Colonic mucosa (tissue), 4 donors: ENCODE results near the gene FBXO24. TPM values are rescaled to one million over a fixed set of nuclear protein-coding genes. Genes with fewer than 3 reads are reported as not detected.
A peak's percentile ranks its signal among the peaks of the same experiment; 100 is the strongest.

Experiments
- DNase-seq: peaks from one replicate; pipeline ENCODE4 v3.0.0-alpha.2; 2020
- H3K27ac ChIP-seq: fragments of 200-600 bp; one replicate; pipeline ENCODE4 v1.8.0; 2021
- H3K27me3 ChIP-seq: fragments of 200-600 bp; one replicate; pipeline ENCODE4 v1.8.0; 2021
- H3K36me3 ChIP-seq: fragments of 200-600 bp; one replicate; pipeline ENCODE4 v1.8.0; 2021
- H3K4me1 ChIP-seq: fragments of 200-600 bp; one replicate; pipeline ENCODE4 v1.8.0; 2021; ENCODE audit warnings: mild to moderate bottlenecking
- H3K4me3 ChIP-seq: fragments of 200-600 bp; one replicate; pipeline ENCODE4 v1.8.0; 2021
- H3K9ac ChIP-seq, 2 donors: one replicate each; pipeline ENCODE4 v1.7.0; 2013; ENCODE audit warnings: control low read depth in 2 of 2, low read depth in 2 of 2, low read length in 2 of 2
- H3K9me3 ChIP-seq: fragments of 200-600 bp; one replicate; pipeline ENCODE4 v1.8.0; 2021
- CTCF ChIP-seq: fragments of 200-600 bp; IDR thresholded peaks from one replicate; pipeline ENCODE4 v1.8.0; 2022; ENCODE audit warnings: antibody characterized with exemption, mild to moderate bottlenecking
- intact Hi-C: fragments of 100-400 bp; cut with DNase I; formaldehyde crosslinking; loops from one replicate; pipeline ENCODE4 v1.14.1; 2022
- total RNA-seq, 2 donors: library from RNA; stranded (reverse); fragmentation: NEBNext Ultra II Directional in 1 of 2; extraction: Animal tissue kit (Norgen Biotek cat#: 25700) in 1 of 2; gene quantifications; one replicate each; pipeline ENCODE4 v1.2.1, GENCODE V29; 2021
- donor health status: healthy.
- donor health status: DM: no; HTN: no; CAD: no.
- donor health status: DM: no; HTN: no; CAD: no.

The FBXO24 gene
- total RNA-seq, 2 donors from 2014 or later: 0.21 to 1.8 TPM

- Histone ChIP-seq H3K27me3 (no peaks in the 10 kb centered on the region), H3K9ac (no peak overlapping the region), H3K4me3 (no peak overlapping the region), H3K36me3 (no peaks in the 10 kb centered on the region), H3K4me1 (peaks cover 3% of the 10 kb centered on the region), H3K9me3 (no peaks in the 10 kb centered on the region), H3K27ac (no peak overlapping the region)
- TF ChIP-seq CTCF: no peak
- no peak for DNase-seq
- intact Hi-C loops: loop anchor here (10.0 kb wide), 1 partner anchor 65 kb away; the partner anchor contains the start of gene GNB2
Measured at GRCh38 chr7:100609958-100610357, 23.8 kb downstream of the FBXO24 start.

- peak within 1 kb of the TSS; percentile 71 for H3K4me3 ChIP-seq
- no peaks in the 10 kb centered on the region for H3K9me3 ChIP-seq
- H3K27ac ChIP-seq: peak within 1 kb of the TSS; percentile 89
- intact Hi-C loops: no loop called here
- peak within 1 kb of the TSS; percentile 69 to 86 for H3K9ac ChIP-seq
- H3K4me1 ChIP-seq: no peaks in the 10 kb centered on the region
- peak; percentile 100 for DNase-seq
- no peak for TF ChIP-seq CTCF
- no peaks in the 10 kb centered on the region for H3K27me3 ChIP-seq
- no peaks in the 10 kb centered on the region for H3K36me3 ChIP-seq
Measured at GRCh38 chr7:100611983-100612729, 26.0 kb downstream of the FBXO24 start, which contains the start of gene MOSPD3. Gene MOSPD3 (plus strand): TSS chr7:100612540. CDS start chr7:100612792, 252 bp downstream.

- no peak for TF ChIP-seq CTCF
- H3K4me3 ChIP-seq: peak overlapping the region; percentile 71
- no peaks in the 10 kb centered on the region for H3K9me3 ChIP-seq
- intact Hi-C loops: no loop called here
- no peaks in the 10 kb centered on the region for H3K27me3 ChIP-seq
- H3K27ac ChIP-seq: no peak overlapping the region
- H3K9ac ChIP-seq: peak overlapping the region; percentile 69 to 86
- H3K4me1 ChIP-seq: no peaks in the 10 kb centered on the region
- peak; percentile 25 for DNase-seq
- no peaks in the 10 kb centered on the region for H3K36me3 ChIP-seq
Measured at GRCh38 chr7:100612730-100613390, 26.7 kb downstream of the FBXO24 start.

- intact Hi-C loops: no loop called here
Measured at GRCh38 chr7:100613412-100614175, 27.5 kb downstream of the FBXO24 start.

More at GRCh38 chr7:100613412-100614175, 27.5 kb downstream of the FBXO24 start:
- peak overlapping the region in 1 of 2 donors; percentile 86 for H3K9ac ChIP-seq
- H3K27me3 ChIP-seq: no peaks in the 10 kb centered on the region
- H3K9me3 ChIP-seq: no peaks in the 10 kb centered on the region
- DNase-seq: no peak
- H3K4me3 ChIP-seq: peak overlapping the region; percentile 71
- H3K36me3 ChIP-seq: no peaks in the 10 kb centered on the region
- H3K4me1 ChIP-seq: no peaks in the 10 kb centered on the region
- H3K27ac ChIP-seq: no peak overlapping the region
- TF ChIP-seq CTCF: no peak
